Mesendoderm (in vitro differentiated cells): ENCODE data around the gene MPPED1.

Experiments used
- DNase-seq: peaks from one replicate; pipeline ENCODE4 v3.0.0; 2013
- H2AK5ac ChIP-seq: 2 replicates; pipeline ENCODE4 v1.6.1; 2013; ENCODE audit warnings: low read length, inconsistent platforms
- H2BK120ac ChIP-seq: 2 replicates; pipeline ENCODE4 v1.6.1; 2013; ENCODE audit warnings: low read depth, mild to moderate bottlenecking, low read length, moderate library complexity, mixed read lengths
- H2BK15ac ChIP-seq: replicated peaks from 2 replicates; pipeline ENCODE4 v1.6.1; 2013; ENCODE audit warnings: low read depth, mild to moderate bottlenecking, moderate library complexity
- H2BK5ac ChIP-seq: 2 replicates; pipeline ENCODE4 v1.6.1; 2013; ENCODE audit warnings: low read length, inconsistent platforms
- H3K18ac ChIP-seq: 2 replicates; pipeline ENCODE4 v1.6.1; 2013; ENCODE audit warnings: mild to moderate bottlenecking, low read length, mixed read lengths
- H3K23ac ChIP-seq: one replicate; pipeline ENCODE4 v1.6.1; 2013; ENCODE audit warnings: low read length
- H3K27ac ChIP-seq: 2 replicates; pipeline ENCODE4 v1.5.1; 2013; ENCODE audit warnings: low read depth, mild to moderate bottlenecking, inconsistent platforms, low read length, moderate library complexity
- H3K27me3 ChIP-seq: 2 replicates; pipeline ENCODE4 v1.6.1; 2013; ENCODE audit warnings: low read length, control low read depth, mild to moderate bottlenecking, inconsistent platforms; ENCODE audit not compliant: insufficient read depth, poor library complexity
- H3K36me3 ChIP-seq: 2 replicates; pipeline ENCODE4 v1.6.1; 2013; ENCODE audit warnings: low read length, inconsistent platforms; ENCODE audit not compliant: control insufficient read depth, insufficient read depth
- H3K4ac ChIP-seq: one replicate; pipeline ENCODE4 v1.6.1; 2013; ENCODE audit warnings: low read depth, mild to moderate bottlenecking, low read length, moderate library complexity
- H3K4me1 ChIP-seq: 2 replicates; pipeline ENCODE4 v1.6.1; 2013; ENCODE audit warnings: low read depth, low read length, inconsistent platforms; ENCODE audit not compliant: control insufficient read depth
- H3K4me2 ChIP-seq: 2 replicates; pipeline ENCODE4 v1.6.1; 2013; ENCODE audit warnings: low read length
- H3K4me3 ChIP-seq: 2 replicates; pipeline ENCODE4 v1.5.1; 2013; ENCODE audit warnings: mild to moderate bottlenecking, low read length
- H3K56ac ChIP-seq: one replicate; pipeline ENCODE4 v1.6.1; 2013; ENCODE audit warnings: low read length
- H3K79me1 ChIP-seq: 2 replicates; pipeline ENCODE4 v1.6.1; 2013; ENCODE audit warnings: low read length, inconsistent platforms
- H3K79me2 ChIP-seq: 2 replicates; pipeline ENCODE4 v1.6.1; 2013; ENCODE audit warnings: mild to moderate bottlenecking, low read length; ENCODE audit not compliant: control insufficient read depth, insufficient read depth
- H3K9ac ChIP-seq: 2 replicates; pipeline ENCODE4 v1.6.1; 2013; ENCODE audit warnings: low read length, inconsistent platforms
- H4K5ac ChIP-seq: one replicate; pipeline ENCODE4 v1.6.1; 2013; ENCODE audit warnings: low read length
- H4K8ac ChIP-seq: one replicate; pipeline ENCODE4 v1.6.1; 2013; ENCODE audit warnings: low read depth, mild to moderate bottlenecking, control low read depth, low read length, moderate library complexity
- WGBS: extraction: QIAGEN DNeasy Blood & Tissue Kit; methylation state at CpG from one replicate; pipeline ENCODE4 v1.1.7; 2013; ENCODE audit warnings: low lambda C conversion rate, missing lambda C conversion rate; ENCODE audit not compliant: insufficient coverage; ENCODE audit errors: extremely low coverage; 5-methylcytosine and 5-hydroxymethylcytosine counted together

Gene MPPED1

DNA sequence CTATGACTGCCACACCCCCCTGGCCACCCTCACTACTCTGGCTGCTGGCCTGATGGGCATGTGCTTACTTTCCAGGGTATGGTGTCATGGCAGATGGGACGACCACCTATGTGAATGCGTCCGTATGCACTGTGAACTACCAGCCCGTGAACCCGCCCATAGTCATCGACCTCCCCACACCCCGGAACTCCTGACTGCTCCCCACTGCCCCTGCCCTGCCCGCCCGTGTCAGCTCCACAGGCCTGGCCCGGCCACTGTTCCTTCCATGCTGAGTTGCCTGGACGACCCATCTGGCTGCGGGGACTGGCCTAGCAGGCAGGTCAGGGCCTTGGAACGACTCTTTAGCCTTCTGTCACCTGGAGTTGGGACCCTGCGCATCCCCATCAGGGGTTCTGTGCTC, 93.6 kb downstream of the MPPED1 start:
- H3K79me1 ChIP-seq, result no peaks in the 10 kb centered on the region
- H2BK120ac ChIP-seq, result no peak overlapping the region
- no peak overlapping the region for H3K9ac ChIP-seq
- no peaks in the 10 kb centered on the region for H3K27me3 ChIP-seq
- no peak overlapping the region for H2AK5ac ChIP-seq
- H3K18ac ChIP-seq, result no peak overlapping the region
- no peaks in the 10 kb centered on the region for H3K36me3 ChIP-seq
- H4K8ac ChIP-seq, result no peak overlapping the region
- no peak overlapping the region for H3K4me2 ChIP-seq
- H3K23ac ChIP-seq, result no peak overlapping the region
- no peak overlapping the region for H3K27ac ChIP-seq
- no peak overlapping the region for H3K4me3 ChIP-seq
- WGBS, result no CpG with 5 or more reads among the region's 14 CpGs
- H3K79me2 ChIP-seq, result no peaks in the 10 kb centered on the region
- no peaks in the 10 kb centered on the region for H3K4me1 ChIP-seq
- DNase-seq, result no peak
- no peak overlapping the region for H4K5ac ChIP-seq
- no peak overlapping the region for H2BK5ac ChIP-seq
- H3K4ac ChIP-seq, result no peak overlapping the region
- no peak overlapping the region for H3K56ac ChIP-seq
- H2BK15ac ChIP-seq, result no peak overlapping the region

DNA sequence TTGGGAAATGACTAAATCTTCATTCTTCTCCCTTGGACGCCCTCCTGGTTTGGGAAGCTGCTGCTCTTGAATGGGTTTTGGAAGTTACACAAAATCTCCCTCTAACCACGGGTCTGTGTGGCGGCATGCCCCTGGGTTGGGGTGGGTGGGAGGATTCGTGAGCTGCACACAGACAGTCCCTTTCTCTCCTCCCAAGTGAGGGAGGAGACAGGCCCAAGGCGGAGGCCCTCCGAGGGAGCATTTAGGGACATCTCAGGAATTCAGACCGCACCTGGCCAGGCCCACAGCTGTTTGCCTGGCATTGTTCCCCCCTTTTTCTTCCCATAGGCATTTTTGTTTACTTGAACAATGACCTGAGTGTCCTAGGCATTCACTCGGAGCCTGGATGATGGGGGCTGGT, 94.1 kb downstream of the MPPED1 start:
- no peak overlapping the region for H2AK5ac ChIP-seq
- no peak overlapping the region for H3K27ac ChIP-seq
- no peaks in the 10 kb centered on the region for H3K79me2 ChIP-seq
- no CpG with 5 or more reads among the region's 8 CpGs for WGBS
- no peaks in the 10 kb centered on the region for H3K27me3 ChIP-seq
- no peak overlapping the region for H2BK15ac ChIP-seq
- no peaks in the 10 kb centered on the region for H3K4me1 ChIP-seq
- no peak overlapping the region for H3K9ac ChIP-seq
- no peak overlapping the region for H3K4ac ChIP-seq
- H3K56ac ChIP-seq, result no peak overlapping the region
- no peak overlapping the region for H2BK120ac ChIP-seq
- H3K36me3 ChIP-seq, result no peaks in the 10 kb centered on the region
- DNase-seq, result no peak
- no peaks in the 10 kb centered on the region for H3K79me1 ChIP-seq
- no peak overlapping the region for H4K8ac ChIP-seq
- H3K4me2 ChIP-seq, result no peak overlapping the region
- H4K5ac ChIP-seq, result no peak overlapping the region
- no peak overlapping the region for H3K23ac ChIP-seq
- no peak overlapping the region for H2BK5ac ChIP-seq
- H3K18ac ChIP-seq, result no peak overlapping the region
- no peak overlapping the region for H3K4me3 ChIP-seq

DNA sequence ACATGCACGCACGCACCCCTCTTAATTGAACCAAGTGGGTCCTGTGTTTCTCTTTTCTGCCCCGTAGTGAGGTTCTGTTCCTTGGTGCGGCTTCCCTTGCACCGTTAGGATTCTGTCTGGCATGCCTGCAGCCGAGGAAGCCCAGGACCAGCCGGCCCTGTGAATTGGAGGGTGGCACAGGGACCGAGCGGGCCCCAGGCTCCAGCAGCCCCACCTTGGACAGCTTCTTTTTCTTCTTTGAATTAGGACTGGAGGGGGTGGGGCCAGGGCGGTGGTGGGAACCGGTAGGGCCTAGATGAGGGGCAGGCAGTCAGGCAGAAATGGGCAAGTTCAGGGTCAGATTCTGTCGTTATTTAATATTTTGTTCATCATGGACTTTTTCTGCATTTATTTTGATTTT, 94.7 kb downstream of the MPPED1 start:
- Histone ChIP-seq H3K79me1 (no peaks in the 10 kb centered on the region), H4K5ac (no peak overlapping the region), H3K23ac (no peak overlapping the region), H2AK5ac (no peak overlapping the region), H3K4ac (no peak overlapping the region), H3K36me3 (no peaks in the 10 kb centered on the region), H3K9ac (no peak overlapping the region), H3K18ac (no peak overlapping the region), H3K79me2 (no peaks in the 10 kb centered on the region), H3K4me2 (no peak overlapping the region), H3K4me3 (no peak overlapping the region), H2BK5ac (no peak overlapping the region), H4K8ac (no peak overlapping the region), H3K4me1 (no peaks in the 10 kb centered on the region), H3K27me3 (no peaks in the 10 kb centered on the region), H3K56ac (no peak overlapping the region), H3K27ac (no peak overlapping the region), H2BK120ac (no peak overlapping the region), H2BK15ac (no peak overlapping the region)
- WGBS, result no CpG with 5 or more reads among the region's 12 CpGs
- DNase-seq, result no peak

DNA sequence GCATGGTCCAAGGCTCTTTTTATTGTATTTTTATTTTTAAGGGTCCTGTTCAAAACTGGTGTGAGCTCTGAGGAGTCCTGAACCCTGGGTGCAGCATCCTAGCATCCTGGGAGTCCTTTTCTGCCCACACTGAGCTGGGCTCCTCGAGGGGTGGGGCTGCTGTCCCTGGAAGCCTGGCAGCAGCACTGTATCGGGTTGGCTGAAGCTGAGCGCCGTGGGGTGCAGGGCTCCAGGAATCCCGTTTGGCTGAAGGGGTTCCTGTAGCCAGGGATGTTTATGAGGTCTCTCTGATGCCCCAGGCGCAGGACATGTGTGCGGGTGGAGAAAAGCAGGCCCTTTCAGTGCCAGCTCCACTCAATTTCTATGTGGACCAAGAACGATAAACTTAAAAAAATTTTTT, 95.4 kb downstream of the MPPED1 start:
- no peak for DNase-seq
- no peaks in the 10 kb centered on the region for H3K36me3 ChIP-seq
- no peak overlapping the region for H3K56ac ChIP-seq
- H4K8ac ChIP-seq, result no peak overlapping the region
- no CpG with 5 or more reads among the region's 8 CpGs for WGBS
- no peaks in the 10 kb centered on the region for H3K4me1 ChIP-seq
- H3K9ac ChIP-seq, result no peak overlapping the region
- no peak overlapping the region for H3K23ac ChIP-seq
- H2AK5ac ChIP-seq, result no peak overlapping the region
- H3K4ac ChIP-seq, result no peak overlapping the region
- no peak overlapping the region for H2BK15ac ChIP-seq
- H3K79me2 ChIP-seq, result no peaks in the 10 kb centered on the region
- H3K4me2 ChIP-seq, result no peak overlapping the region
- H4K5ac ChIP-seq, result no peak overlapping the region
- no peaks in the 10 kb centered on the region for H3K27me3 ChIP-seq
- H3K18ac ChIP-seq, result no peak overlapping the region
- no peak overlapping the region for H3K4me3 ChIP-seq
- H2BK120ac ChIP-seq, result no peak overlapping the region
- H3K79me1 ChIP-seq, result no peaks in the 10 kb centered on the region
- H2BK5ac ChIP-seq, result no peak overlapping the region
- no peak overlapping the region for H3K27ac ChIP-seq

DNA sequence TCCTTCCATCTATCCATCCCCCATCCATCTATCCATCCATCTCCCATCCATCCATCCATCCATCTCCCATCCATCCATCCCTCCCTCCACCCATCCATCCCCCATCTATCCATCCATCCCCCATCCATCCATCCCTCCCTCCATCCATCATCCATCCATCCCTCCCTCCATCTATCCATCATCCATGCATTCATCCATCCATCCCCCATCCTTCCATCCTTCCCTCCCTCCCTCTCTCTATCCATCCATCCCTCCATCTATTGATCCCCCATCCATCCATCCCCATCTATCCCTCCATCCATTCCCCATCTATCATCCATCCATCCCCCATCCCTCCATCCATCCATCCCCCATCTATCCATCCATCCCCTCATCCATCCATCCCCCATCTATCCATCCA, 96.7 kb downstream of the MPPED1 start:
- Histone ChIP-seq H2AK5ac (no peak overlapping the region), H2BK120ac (no peak overlapping the region), H3K36me3 (no peaks in the 10 kb centered on the region), H3K27ac (no peak overlapping the region), H3K9ac (no peak overlapping the region), H3K27me3 (no peaks in the 10 kb centered on the region), H3K4me2 (no peak overlapping the region), H3K23ac (no peak overlapping the region), H2BK15ac (no peak overlapping the region), H3K79me1 (no peaks in the 10 kb centered on the region), H3K79me2 (no peaks in the 10 kb centered on the region), H4K5ac (no peak overlapping the region), H4K8ac (no peak overlapping the region), H3K4ac (no peak overlapping the region), H3K18ac (no peak overlapping the region), H3K4me3 (no peak overlapping the region), H3K56ac (no peak overlapping the region), H2BK5ac (no peak overlapping the region), H3K4me1 (no peaks in the 10 kb centered on the region)
- no peak for DNase-seq

DNA sequence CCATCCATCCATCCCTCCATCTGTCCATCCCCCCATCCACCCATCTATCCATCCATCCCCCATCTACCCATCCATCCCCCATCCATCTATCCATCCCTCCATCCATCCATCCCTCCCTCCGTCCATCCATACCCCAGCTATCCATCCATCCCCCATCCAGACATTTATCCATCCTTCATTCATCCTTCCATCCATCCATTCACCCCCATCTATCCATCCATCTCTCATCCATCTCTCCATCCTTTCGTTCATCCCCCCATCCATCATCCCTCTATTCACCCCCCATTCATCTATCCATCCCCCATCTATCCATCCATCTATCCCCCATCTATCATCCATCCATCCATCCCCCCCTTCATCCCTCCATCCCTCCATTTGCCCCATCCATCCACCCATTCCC, 97.5 kb downstream of the MPPED1 start:
- Histone ChIP-seq H2BK120ac (no peak overlapping the region), H3K4ac (no peak overlapping the region), H4K5ac (no peak overlapping the region), H3K56ac (no peak overlapping the region), H3K79me2 (no peaks in the 10 kb centered on the region), H2BK5ac (no peak overlapping the region), H2BK15ac (no peak overlapping the region), H3K27ac (no peak overlapping the region), H3K4me2 (no peak overlapping the region), H3K9ac (no peak overlapping the region), H3K79me1 (no peaks in the 10 kb centered on the region), H4K8ac (no peak overlapping the region), H3K4me3 (no peak overlapping the region), H3K23ac (no peak overlapping the region), H3K27me3 (no peaks in the 10 kb centered on the region), H3K18ac (no peak overlapping the region), H2AK5ac (no peak overlapping the region), H3K36me3 (no peaks in the 10 kb centered on the region), H3K4me1 (no peaks in the 10 kb centered on the region)
- no peak for DNase-seq
- 100% methylated on average over 2 of the region's 2 CpGs for WGBS
